ENCODE measurements around the gene KRT9. TPM values are rescaled to one million over a fixed set of nuclear protein-coding genes. Genes with fewer than 3 reads are reported as not detected.
"Not testable (repeated sequence)": the region's sequence is repeated elsewhere in the genome, so short reads cannot be mapped to it uniquely, and the experiment has no call there.

KRT9 gene
- total and polyA plus RNA-seq, 2 experiments from 2014 or later, result not detected

- Histone ChIP-seq H3K36me3 (no peaks in the 10 kb centered on the region), H3K27ac (no peak overlapping the region), H3K9me3 (ENCODE audit: low read depth) (no peaks in the 10 kb centered on the region), H3K4me1 (ENCODE audit: low read depth) (peaks cover 7% of the 10 kb centered on the region), H3K4me3 (no peak overlapping the region), H3K27me3 (no peaks in the 10 kb centered on the region)
- DNase-seq (ENCODE audit: low read depth in 1 of 2, low spot score in 1 of 2), result peak in 1 of 2 donors; percentile 61
- TF ChIP-seq CTCF (IDR thresholded peaks at IDR 0.05; ENCODE audit: low read depth, low read length), result no peak
Measured at GRCh38 chr17:41585301-41586056, 13.6 kb upstream of the KRT9 start.

- not testable (repeated sequence) for H3K9me3 ChIP-seq (ENCODE audit: low read depth); H3K27me3 ChIP-seq; H3K27ac ChIP-seq; H3K4me3 ChIP-seq; DNase-seq (ENCODE audit: low read depth in 1 of 2, low spot score in 1 of 2); H3K4me1 ChIP-seq (ENCODE audit: low read depth); H3K36me3 ChIP-seq
Measured at GRCh38 chr17:41584331-41584927, 12.6 kb upstream of the KRT9 start.

- Histone ChIP-seq H3K27me3 (no peaks in the 10 kb centered on the region), H3K4me3 (no peak overlapping the region), H3K9me3 (ENCODE audit: low read depth) (no peaks in the 10 kb centered on the region), H3K27ac (no peak overlapping the region), H3K4me1 (ENCODE audit: low read depth) (peaks cover 7% of the 10 kb centered on the region), H3K36me3 (no peaks in the 10 kb centered on the region)
- no peak for TF ChIP-seq CTCF (IDR thresholded peaks at IDR 0.05; ENCODE audit: low read depth, low read length)
- no peak for DNase-seq (ENCODE audit: low read depth in 1 of 2, low spot score in 1 of 2)
Measured at GRCh38 chr17:41583137-41584127, 11.6 kb upstream of the KRT9 start.

GRCh38 chr17:41582061-41582968 is 10.5 kb upstream of the KRT9 start:
- H3K36me3 ChIP-seq; DNase-seq (ENCODE audit: low read depth in 1 of 2, low spot score in 1 of 2); H3K9me3 ChIP-seq (ENCODE audit: low read depth); H3K4me3 ChIP-seq; H3K4me1 ChIP-seq (ENCODE audit: low read depth); H3K27ac ChIP-seq; H3K27me3 ChIP-seq: not testable (repeated sequence)

GRCh38 chr17:41581366-41582060 is 9.7 kb upstream of the KRT9 start:
- Histone ChIP-seq H3K36me3 (no peaks in the 10 kb centered on the region), H3K9me3 (ENCODE audit: low read depth) (no peaks in the 10 kb centered on the region), H3K4me3 (no peak overlapping the region), H3K27me3 (no peaks in the 10 kb centered on the region), H3K27ac (no peak overlapping the region), H3K4me1 (ENCODE audit: low read depth) (peaks cover 7% of the 10 kb centered on the region)
- no peak for DNase-seq (ENCODE audit: low read depth in 1 of 2, low spot score in 1 of 2)
- no peak for TF ChIP-seq CTCF (IDR thresholded peaks at IDR 0.05; ENCODE audit: low read depth, low read length)

All from cardiac muscle cell (in vitro differentiated cells and primary cell).